Measurements from ENCODE around the gene GFER.

GFER gene

DNA sequence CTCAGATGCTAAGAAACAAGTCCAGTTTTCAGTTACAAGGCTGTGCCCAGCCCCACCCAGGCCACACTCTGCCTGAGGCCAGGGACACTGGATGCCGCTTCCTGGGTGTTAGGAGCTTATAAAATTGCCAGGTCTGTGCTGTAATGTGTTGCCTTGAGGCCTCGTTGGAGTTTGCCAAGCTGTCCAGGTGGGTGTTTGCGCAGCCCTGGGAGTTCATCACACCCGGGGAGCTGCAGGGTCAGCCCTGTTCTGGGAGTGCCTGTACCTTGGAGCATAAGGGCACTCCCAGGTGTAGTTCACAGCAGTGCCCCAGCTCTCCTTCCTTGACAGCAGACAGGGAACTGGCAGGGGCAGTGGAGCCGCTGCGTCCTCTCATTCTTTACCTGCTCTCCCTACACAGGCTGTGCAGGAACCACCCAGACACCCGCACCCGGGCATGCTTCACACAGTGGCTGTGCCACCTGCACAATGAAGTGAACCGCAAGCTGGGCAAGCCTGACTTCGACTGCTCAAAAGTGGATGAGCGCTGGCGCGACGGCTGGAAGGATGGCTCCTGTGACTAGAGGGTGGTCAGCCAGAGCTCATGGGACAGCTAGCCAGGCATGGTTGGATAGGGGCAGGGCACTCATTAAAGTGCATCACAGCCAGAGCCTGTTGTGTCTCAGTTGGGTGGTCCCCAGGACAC, 1.6 kb downstream of the GFER start:
- TF ChIP-seq RARB (CRISPR knock-in tag; IDR thresholded peaks at IDR 0.05) (no peak), ZC3H10 (CRISPR knock-in tag; IDR thresholded peaks at IDR 0.05) (no peak), SNAI2 (CRISPR knock-in tag; IDR thresholded peaks at IDR 0.05) (no peak), ZFP30 (CRISPR knock-in tag; IDR thresholded peaks at IDR 0.05) (no peak), GLIS3 (CRISPR knock-in tag; IDR thresholded peaks at IDR 0.05) (no peak), TCF4 (CRISPR knock-in tag; IDR thresholded peaks at IDR 0.05; ENCODE audit: borderline replicate concordance) (no peak), ESRRG (CRISPR knock-in tag; IDR thresholded peaks at IDR 0.05) (no peak), ZNF8 (CRISPR knock-in tag; IDR thresholded peaks at IDR 0.05) (no peak), ARNTL (CRISPR knock-in tag; IDR thresholded peaks at IDR 0.05; ENCODE audit: borderline replicate concordance, low read depth) (no peak), ZFP3 (CRISPR knock-in tag; IDR thresholded peaks at IDR 0.05) (no peak), PPARA (CRISPR knock-in tag; IDR thresholded peaks at IDR 0.05; ENCODE audit: borderline replicate concordance) (no peak), ZNF565 (CRISPR knock-in tag; conservative IDR thresholded peaks at IDR 0.05; ENCODE audit: low read depth) (no peak), BACH2 (CRISPR knock-in tag; IDR thresholded peaks at IDR 0.05; ENCODE audit: borderline replicate concordance) (no peak), ZNF70 (CRISPR knock-in tag; IDR thresholded peaks at IDR 0.05) (no peak)
- TF ChIP-seq, protein P1, sequence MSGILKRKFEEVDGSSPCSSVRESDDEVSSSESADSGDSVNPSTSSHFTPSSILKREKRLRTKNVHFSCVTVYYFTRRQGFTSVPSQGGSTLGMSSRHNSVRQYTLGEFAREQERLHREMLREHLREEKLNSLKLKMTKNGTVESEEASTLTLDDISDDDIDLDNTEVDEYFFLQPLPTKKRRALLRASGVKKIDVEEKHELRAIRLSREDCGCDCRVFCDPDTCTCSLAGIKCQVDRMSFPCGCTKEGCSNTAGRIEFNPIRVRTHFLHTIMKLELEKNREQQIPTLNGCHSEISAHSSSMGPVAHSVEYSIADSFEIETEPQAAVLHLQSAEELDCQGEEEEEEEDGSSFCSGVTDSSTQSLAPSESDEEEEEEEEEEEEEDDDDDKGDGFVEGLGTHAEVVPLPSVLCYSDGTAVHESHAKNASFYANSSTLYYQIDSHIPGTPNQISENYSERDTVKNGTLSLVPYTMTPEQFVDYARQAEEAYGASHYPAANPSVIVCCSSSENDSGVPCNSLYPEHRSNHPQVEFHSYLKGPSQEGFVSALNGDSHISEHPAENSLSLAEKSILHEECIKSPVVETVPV (CRISPR knock-in tag; IDR thresholded peaks at IDR 0.05), result no peak
- TF ChIP-seq, protein P2, sequence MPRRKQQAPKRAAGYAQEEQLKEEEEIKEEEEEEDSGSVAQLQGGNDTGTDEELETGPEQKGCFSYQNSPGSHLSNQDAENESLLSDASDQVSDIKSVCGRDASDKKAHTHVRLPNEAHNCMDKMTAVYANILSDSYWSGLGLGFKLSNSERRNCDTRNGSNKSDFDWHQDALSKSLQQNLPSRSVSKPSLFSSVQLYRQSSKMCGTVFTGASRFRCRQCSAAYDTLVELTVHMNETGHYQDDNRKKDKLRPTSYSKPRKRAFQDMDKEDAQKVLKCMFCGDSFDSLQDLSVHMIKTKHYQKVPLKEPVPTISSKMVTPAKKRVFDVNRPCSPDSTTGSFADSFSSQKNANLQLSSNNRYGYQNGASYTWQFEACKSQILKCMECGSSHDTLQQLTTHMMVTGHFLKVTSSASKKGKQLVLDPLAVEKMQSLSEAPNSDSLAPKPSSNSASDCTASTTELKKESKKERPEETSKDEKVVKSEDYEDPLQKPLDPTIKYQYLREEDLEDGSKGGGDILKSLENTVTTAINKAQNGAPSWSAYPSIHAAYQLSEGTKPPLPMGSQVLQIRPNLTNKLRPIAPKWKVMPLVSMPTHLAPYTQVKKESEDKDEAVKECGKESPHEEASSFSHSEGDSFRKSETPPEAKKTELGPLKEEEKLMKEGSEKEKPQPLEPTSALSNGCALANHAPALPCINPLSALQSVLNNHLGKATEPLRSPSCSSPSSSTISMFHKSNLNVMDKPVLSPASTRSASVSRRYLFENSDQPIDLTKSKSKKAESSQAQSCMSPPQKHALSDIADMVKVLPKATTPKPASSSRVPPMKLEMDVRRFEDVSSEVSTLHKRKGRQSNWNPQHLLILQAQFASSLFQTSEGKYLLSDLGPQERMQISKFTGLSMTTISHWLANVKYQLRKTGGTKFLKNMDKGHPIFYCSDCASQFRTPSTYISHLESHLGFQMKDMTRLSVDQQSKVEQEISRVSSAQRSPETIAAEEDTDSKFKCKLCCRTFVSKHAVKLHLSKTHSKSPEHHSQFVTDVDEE (CRISPR knock-in tag; IDR thresholded peaks at IDR 0.05), result no peak
- TF ChIP-seq, protein P3, sequence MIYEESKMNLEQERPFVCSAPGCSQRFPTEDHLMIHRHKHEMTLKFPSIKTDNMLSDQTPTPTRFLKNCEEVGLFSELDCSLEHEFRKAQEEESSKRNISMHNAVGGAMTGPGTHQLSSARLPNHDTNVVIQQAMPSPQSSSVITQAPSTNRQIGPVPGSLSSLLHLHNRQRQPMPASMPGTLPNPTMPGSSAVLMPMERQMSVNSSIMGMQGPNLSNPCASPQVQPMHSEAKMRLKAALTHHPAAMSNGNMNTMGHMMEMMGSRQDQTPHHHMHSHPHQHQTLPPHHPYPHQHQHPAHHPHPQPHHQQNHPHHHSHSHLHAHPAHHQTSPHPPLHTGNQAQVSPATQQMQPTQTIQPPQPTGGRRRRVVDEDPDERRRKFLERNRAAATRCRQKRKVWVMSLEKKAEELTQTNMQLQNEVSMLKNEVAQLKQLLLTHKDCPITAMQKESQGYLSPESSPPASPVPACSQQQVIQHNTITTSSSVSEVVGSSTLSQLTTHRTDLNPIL (CRISPR knock-in tag; IDR thresholded peaks at IDR 0.05; ENCODE audit: low read depth), result no peak
- ATAC-seq, result no peak

GRCh38 chr16:1987198-1987597, 3.2 kb downstream of the GFER start:
- no peak for TF ChIP-seq ZC3H10 (CRISPR knock-in tag; IDR thresholded peaks at IDR 0.05)
- TF ChIP-seq ZNF8 (CRISPR knock-in tag; IDR thresholded peaks at IDR 0.05), result no peak
- no peak for TF ChIP-seq ZNF70 (CRISPR knock-in tag; IDR thresholded peaks at IDR 0.05)
- TF ChIP-seq, protein P4, sequence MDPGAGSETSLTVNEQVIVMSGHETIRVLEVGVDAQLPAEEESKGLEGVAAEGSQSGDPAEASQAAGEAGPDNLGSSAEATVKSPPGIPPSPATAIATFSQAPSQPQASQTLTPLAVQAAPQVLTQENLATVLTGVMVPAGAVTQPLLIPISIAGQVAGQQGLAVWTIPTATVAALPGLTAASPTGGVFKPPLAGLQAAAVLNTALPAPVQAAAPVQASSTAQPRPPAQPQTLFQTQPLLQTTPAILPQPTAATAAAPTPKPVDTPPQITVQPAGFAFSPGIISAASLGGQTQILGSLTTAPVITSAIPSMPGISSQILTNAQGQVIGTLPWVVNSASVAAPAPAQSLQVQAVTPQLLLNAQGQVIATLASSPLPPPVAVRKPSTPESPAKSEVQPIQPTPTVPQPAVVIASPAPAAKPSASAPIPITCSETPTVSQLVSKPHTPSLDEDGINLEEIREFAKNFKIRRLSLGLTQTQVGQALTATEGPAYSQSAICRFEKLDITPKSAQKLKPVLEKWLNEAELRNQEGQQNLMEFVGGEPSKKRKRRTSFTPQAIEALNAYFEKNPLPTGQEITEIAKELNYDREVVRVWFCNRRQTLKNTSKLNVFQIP (CRISPR knock-in tag; IDR thresholded peaks at IDR 0.05; ENCODE audit: borderline replicate concordance, low read depth), result no peak
- no peak for TF ChIP-seq TOX (CRISPR knock-in tag; IDR thresholded peaks at IDR 0.05; ENCODE audit: borderline replicate concordance)
- no peak for TF ChIP-seq ZFP30 (CRISPR knock-in tag; IDR thresholded peaks at IDR 0.05)
- TF ChIP-seq SNAI2 (CRISPR knock-in tag; IDR thresholded peaks at IDR 0.05), result no peak
- TF ChIP-seq TCF4 (CRISPR knock-in tag; IDR thresholded peaks at IDR 0.05; ENCODE audit: borderline replicate concordance), result no peak
- no peak for TF ChIP-seq ZFP3 (CRISPR knock-in tag; IDR thresholded peaks at IDR 0.05)
- TF ChIP-seq PPARA (CRISPR knock-in tag; IDR thresholded peaks at IDR 0.05; ENCODE audit: borderline replicate concordance), result no peak
- TF ChIP-seq RARB (CRISPR knock-in tag; IDR thresholded peaks at IDR 0.05), result no peak
- TF ChIP-seq, protein P2 (CRISPR knock-in tag; IDR thresholded peaks at IDR 0.05), result no peak
- no peak for ATAC-seq

All from SK-N-SH treated with all-trans-retinoic acid at 6 μM for 48 hours (cell line).